NCI-H226 (cell line): Measurements from ENCODE around the gene PSG2.
"Not testable (repeated sequence)": the region's sequence is repeated elsewhere in the genome, so short reads cannot be mapped to it uniquely, and the experiment has no call there.

Source experiments
- DNase-seq: peaks from one replicate; pipeline ENCODE4 v3.0.0-alpha.2; 2015

Gene PSG2

DNA sequence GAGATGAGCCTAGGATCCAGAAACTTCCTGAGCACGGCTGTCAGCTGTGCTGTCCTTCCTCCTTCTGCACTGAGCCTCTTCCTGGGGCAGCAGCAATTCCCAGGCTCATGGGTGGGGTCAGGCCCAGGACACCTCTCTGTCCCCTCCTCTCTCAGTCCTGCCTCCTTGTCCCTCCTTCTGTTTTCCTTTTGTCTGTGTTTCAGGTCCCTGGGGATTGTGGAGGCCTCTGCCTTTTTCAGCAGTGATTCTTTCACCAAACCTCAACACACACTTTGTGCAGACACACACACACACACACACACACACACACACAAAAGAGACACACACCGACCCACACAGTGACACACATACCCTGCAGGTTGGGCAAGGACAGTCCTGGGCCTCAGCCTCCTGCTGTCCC lies at the start of gene PSG2:
TSS of gene PSG2 (minus strand) at position 101 of the 400 bp plus-strand sequence. CDS start 132 bp downstream, outside the sequence.
- DNase-seq, result not testable (repeated sequence)

DNA sequence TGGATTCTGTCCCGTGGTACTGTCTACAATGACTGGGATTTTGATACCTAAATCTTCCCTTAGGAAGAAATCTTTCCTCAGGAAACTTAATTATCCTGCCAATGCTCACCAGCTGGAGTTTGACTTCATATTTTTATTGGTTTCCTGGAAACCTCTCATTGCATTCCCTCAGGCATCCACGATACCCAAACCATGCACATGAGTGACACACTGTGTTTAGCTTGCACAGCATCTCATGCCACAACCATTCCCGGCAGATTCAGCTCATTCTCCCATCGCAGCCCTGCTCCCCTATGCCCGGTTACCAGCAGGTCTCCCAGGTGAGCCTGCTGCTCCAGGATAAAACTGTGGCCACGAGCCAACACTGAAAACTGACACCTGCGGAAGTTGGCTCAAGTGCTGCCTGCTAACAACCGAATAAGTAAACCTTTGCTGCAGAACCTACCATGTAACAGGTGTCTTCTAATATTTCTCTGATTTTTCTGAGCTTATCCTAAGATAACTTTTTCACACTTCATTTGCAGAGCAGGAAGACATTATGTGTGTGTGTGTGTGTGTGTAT lies 48.9 kb upstream of the PSG2 start:
- peak; percentile 3 for DNase-seq

- DNase-seq, result not testable (repeated sequence)
Observed at GRCh38 chr19:43129197-43129596, 46.7 kb upstream of the PSG2 start.

DNA sequence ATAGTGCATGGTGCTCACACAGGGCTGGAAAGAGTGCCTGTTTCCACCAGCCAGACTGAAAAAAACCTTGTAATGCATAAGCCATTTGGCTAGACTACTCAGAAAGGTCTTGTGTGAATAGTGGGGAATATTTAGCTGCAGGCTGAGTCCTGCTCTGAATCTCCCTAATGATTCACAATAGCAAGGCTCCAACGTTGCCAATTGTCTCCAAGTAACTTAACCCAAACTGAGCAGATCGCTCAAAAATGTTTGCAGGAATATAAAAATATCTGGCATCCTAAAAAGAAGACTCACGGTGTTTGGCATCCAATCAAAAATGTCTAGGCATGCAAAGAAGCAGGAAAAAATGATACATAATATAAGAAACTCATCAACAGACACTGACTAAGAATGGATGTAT lies 44.8 kb upstream of the PSG2 start:
- DNase-seq, result peak; percentile 95

DNA sequence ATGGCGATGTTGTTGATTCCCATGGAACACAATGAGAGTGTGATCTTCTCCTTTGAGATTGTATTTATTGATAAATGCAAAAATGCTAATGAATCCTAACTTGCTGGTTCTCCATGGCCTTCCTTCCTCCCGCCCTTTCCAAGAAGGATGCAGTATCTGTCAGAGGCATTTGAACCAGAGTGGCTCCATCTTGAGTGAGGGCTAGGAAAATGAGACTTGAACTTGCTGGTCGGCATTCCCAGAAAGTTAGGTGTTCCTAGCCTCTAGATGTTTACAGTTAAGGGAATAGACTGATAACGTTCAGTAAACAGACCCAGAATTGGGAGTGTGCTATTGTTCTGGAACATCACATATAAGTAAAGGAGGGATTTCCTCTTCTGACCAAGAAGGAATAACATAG lies 44.2 kb upstream of the PSG2 start:
- no peak for DNase-seq

GRCh38 chr19:43124360-43124759 lies 41.9 kb upstream of the PSG2 start:
- DNase-seq, result peak; percentile 45

DNA sequence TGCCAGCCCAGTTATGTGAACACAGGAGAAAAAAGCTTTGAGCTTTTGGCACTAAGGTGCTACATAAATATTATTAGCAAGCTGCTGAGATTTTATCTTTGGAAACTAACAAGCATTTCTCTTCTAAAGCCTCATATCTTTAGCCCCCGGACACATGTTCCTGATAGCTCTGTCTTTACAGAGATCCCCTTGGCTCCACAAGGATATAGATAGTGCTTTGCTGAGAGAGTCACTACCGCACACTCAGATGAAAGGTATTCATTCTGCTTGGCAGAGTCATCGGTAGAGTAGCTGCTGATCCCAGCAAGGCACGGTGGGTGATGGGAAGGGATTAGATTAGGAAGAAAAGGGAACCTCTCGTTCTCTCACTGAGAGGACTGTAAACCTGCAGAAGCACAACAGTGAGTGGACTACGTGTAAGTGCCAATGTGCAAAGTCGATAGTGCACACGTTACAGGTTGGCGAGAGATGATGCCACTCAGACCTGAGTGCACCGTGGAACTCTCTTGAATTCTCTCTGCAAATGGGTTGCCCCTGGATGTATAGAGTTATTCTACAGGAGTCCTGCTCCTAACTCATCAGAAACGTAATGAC lies 38.0 kb upstream of the PSG2 start:
- DNase-seq, result peak; percentile 99

GRCh38 chr19:43119526-43119925 lies 37.0 kb upstream of the PSG2 start:
- DNase-seq, result peak; percentile 69

GRCh38 chr19:43116421-43116820 lies 33.9 kb upstream of the PSG2 start:
- DNase-seq, result not testable (repeated sequence)

DNA sequence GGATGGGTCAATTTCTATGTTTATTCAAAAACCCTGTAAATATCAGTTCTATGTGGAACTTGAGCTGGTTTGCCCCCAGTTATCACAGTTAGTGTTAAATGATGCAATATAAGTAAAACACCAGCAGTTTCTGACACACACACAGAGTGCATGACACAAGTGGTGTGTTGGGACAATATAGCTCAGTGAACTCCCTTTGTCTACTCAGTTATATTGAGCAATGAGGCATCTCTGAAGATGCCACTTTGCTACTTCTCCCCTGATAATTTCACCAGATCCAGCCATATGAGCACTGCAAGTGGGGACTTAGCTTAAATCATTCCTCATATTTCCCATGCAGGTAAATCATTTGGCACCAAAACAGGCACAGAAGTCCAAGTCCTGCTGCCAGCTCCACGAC lies 33.0 kb upstream of the PSG2 start:
- DNase-seq, result not testable (repeated sequence)

DNA sequence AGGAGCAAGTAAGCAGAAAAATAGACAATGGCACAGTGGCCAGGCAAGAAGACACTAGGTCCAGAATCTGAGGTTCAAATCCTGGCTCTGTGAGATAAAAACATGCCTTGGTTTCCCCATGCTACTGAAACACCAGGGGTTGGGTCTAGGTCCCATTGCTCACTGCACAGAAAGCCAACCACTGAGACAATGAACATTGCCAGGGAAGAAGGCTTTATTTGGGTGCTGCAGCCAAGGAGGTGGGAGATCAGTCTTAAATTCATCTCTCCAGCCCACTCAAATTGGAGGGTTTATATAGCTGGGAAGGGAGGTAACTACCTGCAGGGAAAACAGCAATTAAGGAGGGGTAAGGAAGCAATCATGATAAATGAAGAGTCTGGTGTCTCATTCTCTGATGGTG lies 32.6 kb upstream of the PSG2 start:
- not testable (repeated sequence) for DNase-seq

GRCh38 chr19:43114626-43115025 lies 32.1 kb upstream of the PSG2 start:
- DNase-seq, result not testable (repeated sequence)

DNA sequence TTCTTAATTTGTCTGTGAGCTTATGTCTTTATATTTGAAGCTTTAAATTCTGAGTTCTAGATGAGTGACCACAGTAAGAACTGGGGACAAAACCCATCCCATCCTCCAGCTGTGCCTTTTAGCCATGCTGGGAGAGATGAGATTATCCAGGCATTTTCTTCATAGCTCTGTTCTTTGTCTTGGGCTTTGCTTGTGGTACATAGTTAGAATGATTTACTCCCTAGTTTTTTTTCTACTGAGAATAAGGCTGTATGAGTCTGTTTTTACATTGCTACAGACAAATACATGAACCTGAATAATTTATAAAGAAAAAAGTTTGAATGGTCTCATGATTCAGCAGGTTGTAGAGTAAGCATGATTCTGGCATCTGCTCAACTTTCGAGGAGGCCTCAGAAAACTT lies 24.9 kb upstream of the PSG2 start:
- DNase-seq, result not testable (repeated sequence)

- peak; percentile 16 for DNase-seq
Observed at GRCh38 chr19:43105496-43105895, 23.0 kb upstream of the PSG2 start.

GRCh38 chr19:43104215-43104850 lies 21.8 kb upstream of the PSG2 start:
- peak; percentile 62 for DNase-seq

GRCh38 chr19:43101950-43102349 lies 19.4 kb upstream of the PSG2 start:
- DNase-seq, result no peak

GRCh38 chr19:43098416-43098815 lies 15.9 kb upstream of the PSG2 start:
- DNase-seq, result not testable (repeated sequence)

GRCh38 chr19:43087702-43088340 lies 5.3 kb upstream of the PSG2 start:
- DNase-seq, result peak; percentile 78

DNA sequence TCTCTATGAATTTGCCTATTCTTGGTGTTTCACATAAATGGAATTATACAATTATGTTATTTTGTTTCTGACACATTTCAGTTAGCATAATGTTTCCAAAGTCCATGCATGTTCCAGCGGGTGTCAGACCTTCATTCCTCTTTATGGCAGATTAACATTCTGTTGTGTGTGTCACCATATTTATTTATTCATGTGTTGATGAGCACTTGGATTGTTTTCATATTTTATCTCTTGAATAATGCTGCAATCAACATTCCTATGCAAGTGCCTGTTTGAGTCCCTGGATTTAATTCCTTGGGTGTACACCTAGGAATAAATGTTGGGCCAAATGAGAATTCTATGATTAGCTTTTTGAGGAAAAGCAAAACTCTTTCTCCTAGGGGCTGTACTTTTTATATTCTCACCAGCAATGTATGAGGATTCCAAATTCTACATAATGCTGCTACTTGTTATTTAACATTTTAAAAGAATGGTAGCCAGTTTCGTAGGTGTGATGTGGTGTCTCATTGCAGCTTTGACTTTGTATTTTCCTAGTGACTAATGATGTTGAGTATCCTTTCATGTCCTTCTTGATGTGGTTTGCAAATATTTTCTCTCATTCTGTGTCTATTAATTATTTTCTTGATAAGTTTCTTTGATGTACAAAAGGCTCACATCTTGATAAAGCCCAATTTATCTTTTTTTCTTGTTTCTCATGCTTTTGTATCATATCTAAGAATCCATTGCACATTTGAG lies 3.5 kb upstream of the PSG2 start:
- not testable (repeated sequence) for DNase-seq

GRCh38 chr19:43084196-43084832 lies 1.8 kb upstream of the PSG2 start:
- DNase-seq, result not testable (repeated sequence)

DNA sequence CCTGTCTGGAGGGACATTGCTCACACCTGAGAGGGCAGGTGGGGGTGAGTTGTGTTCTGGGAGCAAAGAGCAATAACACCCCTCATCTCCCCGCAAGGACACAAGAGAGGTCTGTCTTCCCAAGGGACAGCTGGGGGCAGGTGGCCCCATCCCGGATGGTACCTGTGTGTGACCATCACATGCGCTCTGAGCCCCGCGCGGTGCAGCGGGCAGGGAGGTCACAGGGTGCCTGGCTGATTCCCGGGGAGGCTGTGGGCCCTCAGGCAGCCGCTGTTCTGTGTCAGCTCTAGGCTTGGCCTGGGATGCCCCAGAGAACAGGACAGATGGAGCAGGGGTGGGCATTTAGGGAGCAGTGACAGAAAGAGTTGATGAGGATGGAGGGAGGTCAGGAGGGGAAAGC lies 1.2 kb upstream of the PSG2 start:
- not testable (repeated sequence) for DNase-seq

GRCh38 chr19:43078311-43078710 lies 4.2 kb downstream of the PSG2 start:
- peak; percentile 88 for DNase-seq

- peak; percentile 80 for DNase-seq
Observed at GRCh38 chr19:43077881-43078280, 4.6 kb downstream of the PSG2 start.
